Esophagus squamous epithelium (tissue), 5 donors: ENCODE measurements around the gene CD27. TPM values are rescaled to one million over a fixed set of nuclear protein-coding genes. Genes with fewer than 3 reads are reported as not detected.

Source experiments
- DNase-seq: peaks from one replicate; lab custom pipeline; 2025; lab: John Stamatoyannopoulos, UW
- H3K27ac ChIP-seq, 4 donors: fragments of 200-600 bp; sonication (generic); one replicate each; pipeline ENCODE4 v1.5.1; 2016 to 2019; ENCODE audit warnings: mild to moderate bottlenecking in 1 of 4
- H3K27me3 ChIP-seq, 4 donors: fragments of 200-600 bp; sonication (generic); 1 replicate in 3 of 4; 2 replicates in 1 of 4; pipeline versions ENCODE4 v1.5.1 to v1.6.0; 2017 to 2021; ENCODE audit warnings: antibody characterized with exemption in 1 of 4
- H3K36me3 ChIP-seq, 3 donors: fragments of 200-600 bp; sonication (generic); one replicate each; pipeline ENCODE4 v1.5.1; 2016 to 2019
- H3K4me1 ChIP-seq, 3 donors: fragments of 200-600 bp; sonication (generic); one replicate each; pipeline ENCODE4 v1.5.1; 2017 to 2019
- H3K4me3 ChIP-seq, 4 donors: fragments of 200-600 bp; sonication (generic); 1 replicate in 3 of 4; 2 replicates in 1 of 4; pipeline ENCODE4 v1.5.1; 2016 to 2019; ENCODE audit warnings: mild to moderate bottlenecking in 2 of 4, moderate library complexity in 1 of 4
- H3K9me3 ChIP-seq, 3 donors: fragments of 200-600 bp; sonication (generic); one replicate each; pipeline ENCODE4 v1.5.1; 2016 to 2019
- POLR2A ChIP-seq, 4 donors: fragments of 450-650 bp; IDR thresholded peaks; one replicate each; pipeline ENCODE4 v1.6.1; 2017; ENCODE audit warnings: antibody characterized with exemption in 4 of 4, mild to moderate bottlenecking in 4 of 4, moderate library complexity in 3 of 4
- WGBS, 2 donors: methylation state at CpG; one replicate each; pipeline ENCODE4 v1.1.5; 2018; 5-methylcytosine and 5-hydroxymethylcytosine counted together
- intact Hi-C: fragments of 100-400 bp; cut with DNase I; formaldehyde crosslinking; loops from one replicate; pipeline ENCODE4 v1.15.0; 2022
- total RNA-seq, 4 donors: library from RNA; depleted of rRNA; stranded (reverse); fragments of >200 nt; gene quantifications; one replicate each; pipeline ENCODE4 v1.1.0, GENCODE V29; 2016
- TF ChIP-seq, protein P1 (sequence below), 6 experiments: fragments of 450-650 bp in 4 of 6; fragments of 200-600 bp in 2 of 6; sonication (generic) in 2 of 6; IDR thresholded peaks; one replicate each; pipeline ENCODE4 v1.5.1; 2016 to 2019; ENCODE audit warnings: antibody characterized with exemption in 6 of 6, mild to moderate bottlenecking in 4 of 6, moderate library complexity in 4 of 6
- donor health status: DM: yes; HTN: yes; CAD: no.

CD27 gene
- total RNA-seq, 4 donors from 2014 or later = 0.49 to 4.2 (median 2.9) TPM

DNA sequence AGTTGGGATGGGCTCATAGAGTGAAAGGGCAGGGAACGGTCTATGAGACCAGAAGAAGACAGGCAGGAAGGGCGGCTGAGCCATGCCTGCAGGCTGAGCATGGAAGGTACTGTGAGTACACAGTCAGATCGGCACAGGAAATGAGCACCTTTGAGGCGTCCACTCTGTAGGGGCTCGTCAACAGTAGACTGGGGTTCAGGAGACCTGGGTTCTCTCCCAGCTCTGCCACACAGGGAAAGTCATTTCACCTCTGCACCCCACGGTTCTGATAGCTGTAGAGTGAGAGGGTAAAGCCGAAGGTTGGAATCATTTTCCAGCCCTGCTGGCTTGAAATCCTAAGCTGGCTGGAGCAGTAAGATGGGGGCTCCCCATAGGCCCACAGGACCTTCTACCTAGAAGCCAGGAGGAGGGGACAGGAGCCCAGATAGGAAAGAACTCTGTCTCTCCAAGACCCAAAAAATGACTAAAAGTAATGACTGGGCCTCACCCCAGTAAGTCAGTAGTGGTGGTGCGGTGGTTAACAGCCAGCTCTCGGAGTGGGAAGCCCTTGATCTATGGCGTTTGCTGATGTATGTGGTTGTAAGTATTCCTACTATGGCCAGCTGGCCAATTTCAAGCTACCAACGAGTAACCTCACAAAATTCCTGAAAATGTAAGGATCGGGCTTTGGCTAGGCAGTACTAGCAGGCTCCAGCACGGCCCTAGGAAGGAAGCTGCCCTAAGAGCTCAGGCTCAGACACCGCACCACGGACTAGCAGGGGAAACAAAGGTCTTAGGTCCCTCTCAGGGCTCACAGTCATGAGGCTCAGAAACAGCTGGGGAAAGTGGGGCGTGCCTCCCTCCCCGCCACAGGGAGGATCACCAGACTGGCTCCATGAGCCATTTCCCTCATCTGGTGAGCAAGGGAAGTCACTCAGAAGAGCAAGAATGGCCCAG is 10.3 kb upstream of the CD27 start:
- no peaks in the 10 kb centered on the region for H3K9me3 ChIP-seq
- H3K27ac ChIP-seq = no peak overlapping the region
- TF ChIP-seq, protein P1, sequence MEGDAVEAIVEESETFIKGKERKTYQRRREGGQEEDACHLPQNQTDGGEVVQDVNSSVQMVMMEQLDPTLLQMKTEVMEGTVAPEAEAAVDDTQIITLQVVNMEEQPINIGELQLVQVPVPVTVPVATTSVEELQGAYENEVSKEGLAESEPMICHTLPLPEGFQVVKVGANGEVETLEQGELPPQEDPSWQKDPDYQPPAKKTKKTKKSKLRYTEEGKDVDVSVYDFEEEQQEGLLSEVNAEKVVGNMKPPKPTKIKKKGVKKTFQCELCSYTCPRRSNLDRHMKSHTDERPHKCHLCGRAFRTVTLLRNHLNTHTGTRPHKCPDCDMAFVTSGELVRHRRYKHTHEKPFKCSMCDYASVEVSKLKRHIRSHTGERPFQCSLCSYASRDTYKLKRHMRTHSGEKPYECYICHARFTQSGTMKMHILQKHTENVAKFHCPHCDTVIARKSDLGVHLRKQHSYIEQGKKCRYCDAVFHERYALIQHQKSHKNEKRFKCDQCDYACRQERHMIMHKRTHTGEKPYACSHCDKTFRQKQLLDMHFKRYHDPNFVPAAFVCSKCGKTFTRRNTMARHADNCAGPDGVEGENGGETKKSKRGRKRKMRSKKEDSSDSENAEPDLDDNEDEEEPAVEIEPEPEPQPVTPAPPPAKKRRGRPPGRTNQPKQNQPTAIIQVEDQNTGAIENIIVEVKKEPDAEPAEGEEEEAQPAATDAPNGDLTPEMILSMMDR (IDR thresholded peaks at IDR 0.05) = no peak
- no peak for TF ChIP-seq POLR2A (IDR thresholded peaks at IDR 0.05)
- H3K4me1 ChIP-seq = peaks cover 16 to 32% (median 17%) of the 10 kb centered on the region in 3 donors
- no peak for DNase-seq
- no peak overlapping the region for H3K4me3 ChIP-seq
- H3K27me3 ChIP-seq = no peaks in the 10 kb centered on the region
- no peaks in the 10 kb centered on the region for H3K36me3 ChIP-seq
- intact Hi-C loops = no loop called here
- WGBS, 2 donors = 75 to 81% methylated on average over 12 to 17 of the region's 17 CpGs

DNA sequence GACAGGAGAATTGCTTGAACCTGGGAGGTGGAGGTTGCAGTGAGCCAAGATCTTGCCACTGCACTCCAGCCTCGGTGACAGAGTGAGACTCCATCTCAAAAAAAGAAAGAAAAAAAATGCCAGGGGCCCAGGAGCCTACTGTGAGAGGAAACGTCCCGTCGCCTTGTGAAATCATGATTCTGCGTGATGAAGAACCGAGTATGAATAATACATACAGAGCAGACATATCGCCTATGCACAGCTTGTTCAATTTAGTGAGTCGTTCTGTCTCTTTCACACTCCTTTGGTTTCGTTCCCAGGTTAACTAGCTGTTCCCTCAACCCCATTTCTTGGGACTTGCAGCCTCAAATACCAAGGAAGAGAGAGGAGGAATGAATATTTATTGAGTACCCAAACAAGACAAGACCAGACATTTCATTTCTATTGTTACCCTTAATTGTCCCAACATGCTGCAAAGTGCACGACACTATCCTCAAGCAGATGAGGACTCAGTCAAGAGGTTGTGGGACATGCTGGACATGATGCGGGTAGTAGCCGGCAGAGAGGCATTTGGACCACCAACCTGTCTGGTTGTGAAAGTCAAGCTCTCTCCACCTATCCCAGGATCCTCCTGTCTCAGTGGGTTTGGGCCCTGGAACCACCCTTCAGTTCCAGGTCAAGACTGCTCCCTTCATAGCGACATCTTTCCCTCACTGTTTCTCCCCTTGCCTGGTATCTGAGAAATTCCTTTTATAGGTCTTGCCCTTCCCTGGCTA is 8.6 kb upstream of the CD27 start:
- no peak overlapping the region for H3K27ac ChIP-seq
- H3K27me3 ChIP-seq = no peaks in the 10 kb centered on the region
- no peak for DNase-seq
- H3K36me3 ChIP-seq = no peaks in the 10 kb centered on the region
- intact Hi-C loops = no loop called here
- no peak overlapping the region for H3K4me3 ChIP-seq
- H3K4me1 ChIP-seq = peaks cover 2 to 17% (median 5%) of the 10 kb centered on the region in 3 donors
- H3K9me3 ChIP-seq = no peaks in the 10 kb centered on the region
- WGBS, 2 donors = 79 to 84% methylated on average over 12 to 13 of the region's 13 CpGs
- TF ChIP-seq, protein P1 (IDR thresholded peaks at IDR 0.05) = no peak
- TF ChIP-seq POLR2A (IDR thresholded peaks at IDR 0.05) = no peak

DNA sequence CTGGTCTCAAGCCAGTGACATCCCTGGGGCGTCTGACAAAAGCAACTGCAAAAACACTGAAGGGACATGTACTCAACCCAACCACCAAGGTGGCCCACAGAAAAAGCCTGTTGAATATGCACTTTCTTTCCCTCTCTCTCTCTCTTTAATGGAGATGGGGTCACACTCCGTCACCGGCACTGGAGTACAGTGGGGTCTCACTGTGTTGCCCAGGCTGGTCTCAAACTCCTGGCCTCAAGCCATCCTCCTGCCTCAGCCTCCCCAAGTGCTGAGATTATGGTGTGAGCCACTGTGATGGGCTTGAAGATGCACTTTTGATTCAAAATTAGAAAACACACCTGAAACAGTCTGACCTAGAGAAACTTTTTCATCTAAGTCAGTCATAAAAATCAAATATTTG is 7.2 kb upstream of the CD27 start:
- TF ChIP-seq, protein P1 (IDR thresholded peaks at IDR 0.05) = no peak
- no peak for TF ChIP-seq POLR2A (IDR thresholded peaks at IDR 0.05)
- H3K9me3 ChIP-seq = no peaks in the 10 kb centered on the region
- no peak for DNase-seq
- 86 to 90% methylated on average over 3 of the region's 3 CpGs for WGBS, 2 donors
- H3K27me3 ChIP-seq = no peaks in the 10 kb centered on the region
- no peaks in the 10 kb centered on the region for H3K36me3 ChIP-seq
- peaks cover 0 to 12% (median 0%) of the 10 kb centered on the region in 3 donors for H3K4me1 ChIP-seq
- H3K27ac ChIP-seq = no peak overlapping the region
- H3K4me3 ChIP-seq = no peak overlapping the region
- intact Hi-C loops = no loop called here

DNA sequence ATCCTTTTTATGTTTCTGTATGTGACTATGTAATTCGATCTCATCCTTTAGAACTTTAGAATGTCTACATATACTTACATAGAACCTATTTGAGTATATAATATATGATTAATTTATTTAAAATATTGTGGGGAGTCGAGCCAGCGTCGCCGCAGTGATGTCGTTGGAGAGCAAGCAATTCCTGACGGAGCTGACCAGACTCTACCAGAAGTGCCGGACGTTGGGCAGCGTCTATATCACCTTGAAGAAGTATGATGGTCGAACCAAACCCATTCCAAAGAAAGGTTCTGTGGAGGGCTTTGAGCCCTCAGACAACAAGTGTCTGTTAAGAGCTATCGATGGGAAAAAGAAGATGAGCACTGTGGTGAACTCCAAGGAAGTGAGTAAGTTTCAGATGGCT is 6.4 kb upstream of the CD27 start:
- no peaks in the 10 kb centered on the region for H3K9me3 ChIP-seq
- no peak overlapping the region for H3K27ac ChIP-seq
- TF ChIP-seq, protein P1 (IDR thresholded peaks at IDR 0.05) = no peak
- no peak for TF ChIP-seq POLR2A (IDR thresholded peaks at IDR 0.05)
- no peaks in the 10 kb centered on the region for H3K27me3 ChIP-seq
- intact Hi-C loops = no loop called here
- peaks cover 0 to 11% (median 0%) of the 10 kb centered on the region in 3 donors for H3K4me1 ChIP-seq
- no peak for DNase-seq
- WGBS, 2 donors = 89 to 93% methylated on average over 12 of the region's 12 CpGs
- no peak overlapping the region for H3K4me3 ChIP-seq
- H3K36me3 ChIP-seq = no peaks in the 10 kb centered on the region

DNA sequence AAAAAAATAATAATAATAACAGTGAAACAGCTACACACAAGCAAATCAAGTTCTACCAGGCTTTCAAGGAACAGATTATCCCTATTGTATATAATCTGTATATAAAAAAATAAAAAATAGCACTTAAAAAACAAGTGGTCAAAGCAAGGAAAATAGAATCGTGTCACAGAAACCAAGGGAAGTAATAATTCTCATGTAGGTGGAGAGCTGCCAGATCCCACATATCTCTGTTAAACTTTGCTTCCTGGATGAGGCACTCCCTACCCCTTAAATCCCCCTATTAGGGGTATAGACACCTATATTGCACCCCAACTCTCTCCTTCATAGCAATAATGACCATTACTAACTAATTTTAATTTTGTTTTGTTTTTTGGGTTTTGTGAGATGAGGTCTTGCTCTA is 4.4 kb upstream of the CD27 start:
- Histone ChIP-seq H3K27me3 (no peaks in the 10 kb centered on the region), H3K9me3 (no peaks in the 10 kb centered on the region), H3K27ac (no peak overlapping the region), H3K4me1 (no peaks in the 10 kb centered on the region), H3K4me3 (no peak overlapping the region), H3K36me3 (peaks cover 0 to 7% (median 0%) of the 10 kb centered on the region in 3 donors)
- intact Hi-C loops = no loop called here
- DNase-seq = no peak
- TF ChIP-seq, protein P1 (IDR thresholded peaks at IDR 0.05) = no peak
- TF ChIP-seq POLR2A (IDR thresholded peaks at IDR 0.05) = no peak
- 63 to 67% methylated on average over 1 of the region's 1 CpG for WGBS, 2 donors
